CD4-positive, alpha-beta T cell treated with Interleukin-6 at 100 ng/mL for 8 hours (primary cell): ENCODE data around the gene RNF149.

Experiments
- DNase-seq: peaks from one replicate; pipeline ENCODE4 v3.0.0-alpha.2; 2020; ENCODE audit warnings: mixed read lengths, low spot score

RNF149 gene

DNA sequence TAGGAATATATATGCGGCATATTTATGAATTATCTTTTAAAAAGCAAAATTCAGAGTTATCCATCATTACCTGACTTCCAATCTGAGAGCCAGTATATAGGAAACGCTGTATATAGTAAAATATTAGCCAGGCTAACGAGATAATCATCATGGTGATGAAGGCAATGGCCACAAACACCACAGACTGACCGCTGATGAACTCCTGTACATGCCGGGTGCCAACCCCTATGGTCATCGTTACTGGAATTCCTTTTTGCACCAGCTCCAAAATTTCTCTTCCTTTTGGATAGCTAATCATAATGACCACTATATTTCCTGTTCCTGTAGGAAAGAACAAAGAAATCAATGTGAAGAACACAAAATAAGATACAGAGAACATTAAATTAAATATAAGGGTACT is 13.6 kb downstream of the RNF149 start:
- DNase-seq = no peak

GRCh38 chr2:101293544-101293943 is 15.0 kb downstream of the RNF149 start:
- DNase-seq = no peak

- DNase-seq = no peak
Observed at GRCh38 chr2:101291973-101292372, 16.5 kb downstream of the RNF149 start.

DNA sequence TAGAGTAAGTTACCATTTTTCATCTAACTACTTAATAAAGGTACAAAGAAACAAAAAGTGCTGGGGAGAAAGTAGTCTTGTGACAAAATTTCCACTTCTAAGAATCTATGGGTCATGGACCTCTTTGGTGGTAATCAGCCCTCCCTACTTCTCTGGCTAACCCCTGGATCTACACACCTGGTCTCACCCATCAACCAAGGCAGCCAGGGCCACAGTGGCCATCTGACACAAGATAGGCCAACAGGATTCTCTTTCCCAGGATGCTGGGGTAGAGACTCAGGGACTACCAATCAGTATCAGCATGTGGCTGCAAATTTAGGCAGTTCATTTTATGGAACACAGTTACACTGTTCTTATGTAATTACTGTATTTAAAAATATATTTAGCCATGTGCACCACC is 17.8 kb downstream of the RNF149 start:
- no peak for DNase-seq

DNA sequence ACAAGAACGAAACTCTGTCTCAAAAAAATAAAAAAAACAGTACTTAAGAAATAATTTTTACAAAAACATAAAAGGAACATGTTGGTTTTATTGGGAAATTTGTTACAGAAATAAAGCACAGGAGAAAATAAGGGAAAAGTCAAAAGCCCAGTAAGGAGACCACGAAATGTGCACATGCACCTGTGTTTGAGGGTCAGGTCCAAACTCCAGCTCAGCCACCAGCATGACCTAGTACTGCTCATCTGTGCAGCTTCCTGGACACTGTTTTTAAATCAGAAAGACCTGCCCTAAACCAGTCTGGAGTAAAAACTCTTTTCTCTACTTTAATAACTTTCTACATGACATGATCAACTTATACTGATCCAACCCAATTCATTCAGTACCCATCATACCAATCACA is 21.2 kb downstream of the RNF149 start:
- no peak for DNase-seq

DNA sequence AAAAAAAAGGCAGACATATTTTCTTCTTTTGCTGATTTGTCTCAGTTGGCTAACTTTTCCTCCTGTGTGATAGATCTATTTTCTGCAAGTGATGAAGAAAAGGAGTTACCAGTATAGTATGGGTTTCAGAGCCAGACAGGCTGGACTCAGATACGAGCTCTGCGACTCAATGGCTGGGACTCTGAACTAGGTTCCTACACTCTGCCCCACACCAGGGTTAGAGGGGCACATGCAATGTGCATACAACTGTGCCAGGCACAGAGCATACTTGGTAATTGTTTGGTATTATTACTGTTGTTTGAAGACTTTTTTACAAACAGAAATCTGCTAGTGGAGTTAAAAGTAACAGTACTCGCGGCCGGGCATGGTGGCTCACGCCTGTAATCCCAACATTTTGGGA is 21.8 kb downstream of the RNF149 start:
- DNase-seq = no peak

- no peak for DNase-seq
Observed at GRCh38 chr2:101282980-101283379, 25.5 kb downstream of the RNF149 start.

GRCh38 chr2:101281482-101281881 is 27.0 kb downstream of the RNF149 start:
- no peak for DNase-seq

- DNase-seq = no peak
Observed at GRCh38 chr2:101278925-101279324, 29.6 kb downstream of the RNF149 start.

GRCh38 chr2:101277111-101277510 is 31.4 kb downstream of the RNF149 start:
- DNase-seq = no peak

DNA sequence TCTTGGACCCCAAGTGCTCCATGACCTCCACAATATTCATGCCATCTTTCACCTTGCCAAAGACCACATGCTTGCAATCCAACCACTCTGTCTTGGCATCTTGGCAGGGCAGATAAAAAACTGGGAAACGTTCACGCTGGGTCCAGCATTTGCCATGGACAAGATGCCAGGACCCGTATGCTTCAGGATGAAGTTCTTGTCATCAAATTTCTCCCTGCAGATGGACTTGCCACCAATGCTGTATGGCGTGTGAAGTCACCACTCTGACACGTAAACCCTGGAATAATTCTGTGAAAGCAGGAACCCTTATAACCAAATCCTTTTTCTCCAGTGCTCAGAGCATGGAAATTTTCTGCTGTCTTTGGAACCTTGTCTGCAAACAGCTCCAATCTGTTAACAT is 34.4 kb downstream of the RNF149 start:
- DNase-seq = no peak

GRCh38 chr2:101273056-101273455 is 35.4 kb downstream of the RNF149 start:
- no peak for DNase-seq

- no peak for DNase-seq
Observed at GRCh38 chr2:101272045-101272784, 36.3 kb downstream of the RNF149 start.

DNA sequence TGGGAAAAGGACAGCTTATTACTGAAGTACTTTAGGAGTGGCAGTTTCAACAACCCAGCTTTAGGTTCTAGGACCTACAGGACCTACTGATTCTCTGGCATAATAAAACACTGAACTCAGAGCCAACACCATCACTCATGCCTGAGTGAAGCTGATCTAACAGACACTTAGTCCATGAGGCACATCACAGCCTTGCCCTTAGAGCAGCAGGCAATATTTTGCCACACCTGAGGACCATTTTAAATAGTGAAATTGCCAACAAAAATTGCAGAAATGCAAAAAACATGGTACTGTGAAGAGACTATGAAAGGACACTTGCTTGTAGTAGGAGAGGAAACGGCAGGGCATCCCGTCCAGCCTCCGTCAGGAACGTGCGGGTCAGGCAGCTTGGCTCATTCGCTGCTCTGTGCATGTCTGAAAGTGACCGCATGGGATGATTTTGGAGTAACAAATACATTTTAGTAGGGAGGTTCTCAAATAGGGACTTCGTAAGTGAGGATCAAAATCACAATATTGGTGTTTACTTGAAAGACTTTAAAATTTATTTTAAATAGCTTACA is 37.7 kb downstream of the RNF149 start:
- no peak for DNase-seq

DNA sequence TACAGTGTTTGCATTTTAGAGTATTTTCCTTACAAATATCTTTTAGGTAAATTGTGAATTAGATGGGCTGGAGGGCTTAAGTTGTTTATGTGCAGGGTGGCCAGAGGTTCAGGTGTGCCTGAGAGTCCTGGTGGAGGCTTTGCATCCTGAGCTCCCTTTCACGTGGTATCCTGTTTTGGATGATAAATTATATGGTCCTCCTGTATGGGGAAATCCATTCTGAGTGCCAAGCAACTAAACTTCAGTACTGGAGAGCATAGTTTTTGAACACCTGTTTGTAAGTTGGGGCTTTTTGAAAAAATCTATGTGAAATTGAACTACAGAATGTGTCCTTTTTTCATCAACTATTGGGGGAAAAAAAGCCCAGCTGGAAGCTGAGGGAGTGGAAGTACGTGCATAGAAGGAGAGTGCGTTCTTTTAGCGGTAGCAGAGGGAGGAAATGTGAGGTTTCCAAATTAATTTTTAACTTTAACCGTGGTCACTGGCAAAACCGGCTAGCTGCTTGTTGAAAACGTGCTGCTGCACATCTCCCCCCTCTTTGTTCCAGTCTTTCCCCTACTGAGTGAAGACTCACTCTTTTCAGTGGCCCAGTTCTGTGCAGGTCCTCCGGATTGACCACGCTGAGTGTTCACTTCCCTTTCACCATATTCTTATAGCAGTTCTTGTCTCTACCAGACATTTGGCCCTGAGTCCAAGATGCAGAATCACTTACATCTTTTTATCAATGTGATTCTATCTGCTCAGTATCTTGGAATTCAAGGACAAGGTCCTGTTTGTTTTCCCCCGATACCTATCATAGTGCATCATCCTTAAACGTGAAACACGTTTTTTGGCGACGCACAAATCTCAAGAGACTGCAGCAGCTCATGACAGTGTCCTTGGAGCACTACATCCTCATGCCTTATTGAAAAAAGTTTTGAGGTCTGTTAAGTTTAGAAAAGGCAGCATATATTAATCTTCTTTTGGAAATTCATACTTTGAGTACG is 40.5 kb downstream of the RNF149 start:
- no peak for DNase-seq

DNA sequence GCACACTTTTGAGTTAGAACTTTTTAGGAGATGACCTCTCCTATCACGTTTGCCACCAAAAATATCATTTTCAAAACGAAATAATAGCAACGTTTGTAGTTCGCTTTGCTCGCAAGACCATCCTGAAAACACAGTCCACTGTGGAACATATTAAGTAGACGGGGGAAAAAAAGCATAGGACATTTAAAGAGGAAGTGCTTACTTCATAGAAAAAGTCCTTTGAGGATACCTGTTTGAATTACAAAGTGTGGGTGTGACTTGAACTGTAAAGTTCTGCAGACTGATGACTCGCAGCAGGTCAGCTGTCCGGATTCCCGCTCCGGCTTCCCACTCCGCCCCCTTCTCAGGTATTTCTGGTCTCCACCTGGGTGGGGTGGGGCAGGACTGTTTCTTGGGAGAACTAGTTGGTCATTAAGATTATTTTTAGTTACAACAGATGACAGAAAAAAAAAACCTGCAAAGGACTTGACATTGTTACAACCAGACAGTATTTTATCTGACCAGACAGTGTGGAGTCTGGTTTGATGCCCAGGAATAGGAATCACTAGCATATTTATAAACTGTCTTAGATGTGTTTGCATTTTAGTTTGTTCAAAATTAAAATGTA is 42.5 kb downstream of the RNF149 start:
- DNase-seq = no peak

- no peak for DNase-seq
Observed at GRCh38 chr2:101264360-101264939, 44.1 kb downstream of the RNF149 start.

DNA sequence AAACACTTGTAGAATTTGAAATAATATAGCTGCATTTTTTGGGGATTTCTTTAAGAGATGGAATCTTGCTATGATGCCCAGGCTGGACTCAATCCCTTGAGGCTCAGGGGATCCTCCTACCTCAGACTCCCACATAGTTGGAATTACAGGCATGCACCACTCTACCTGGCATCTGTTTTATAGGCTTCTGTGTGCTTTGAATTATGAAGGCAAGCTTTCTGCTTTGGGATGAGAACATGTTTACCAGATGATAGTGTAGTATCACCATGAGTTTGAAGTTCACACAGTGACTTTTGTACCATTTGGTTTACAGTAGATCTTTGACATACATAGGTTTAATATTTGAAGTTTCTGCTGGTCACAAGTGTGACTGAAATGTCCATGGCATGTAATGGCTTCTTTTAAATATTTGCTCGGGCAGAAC is 45.1 kb downstream of the RNF149 start:
- DNase-seq = no peak

- no peak for DNase-seq
Observed at GRCh38 chr2:101262142-101262541, 46.4 kb downstream of the RNF149 start.

- DNase-seq = no peak
Observed at GRCh38 chr2:101258804-101259203, 49.7 kb downstream of the RNF149 start.

GRCh38 chr2:101256316-101256715 is 52.2 kb downstream of the RNF149 start:
- no peak for DNase-seq

DNA sequence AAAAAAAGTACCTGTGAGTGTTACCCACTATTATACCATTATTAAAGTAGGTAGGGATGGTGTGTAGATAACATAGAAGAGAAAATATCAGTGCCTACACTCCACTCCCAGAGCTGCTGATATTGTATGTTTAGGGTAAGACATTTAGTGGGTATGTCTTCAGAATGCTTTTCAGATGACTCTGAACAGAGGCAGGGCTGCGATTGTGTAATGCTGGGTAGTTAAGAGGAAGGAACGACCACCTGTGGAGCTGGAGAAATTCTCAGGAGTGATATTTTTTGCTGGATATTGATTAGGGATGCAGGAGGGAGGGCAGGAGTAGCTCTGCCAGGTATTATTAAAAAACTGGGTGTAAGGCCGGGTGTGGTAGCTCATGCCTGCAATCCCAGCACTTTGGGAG is 53.0 kb downstream of the RNF149 start:
- no peak for DNase-seq
